CD4-positive, alpha-beta T cell treated with Interleukin-6 at 100 ng/mL for 8 hours (primary cell): ENCODE results near the gene NBL1.
"Not testable (repeated sequence)": the region's sequence is repeated elsewhere in the genome, so short reads cannot be mapped to it uniquely, and the experiment has no call there.

Experiments
- DNase-seq: peaks from one replicate; pipeline ENCODE4 v3.0.0-alpha.2; 2020; ENCODE audit warnings: mixed read lengths, low spot score

NBL1 gene

DNA sequence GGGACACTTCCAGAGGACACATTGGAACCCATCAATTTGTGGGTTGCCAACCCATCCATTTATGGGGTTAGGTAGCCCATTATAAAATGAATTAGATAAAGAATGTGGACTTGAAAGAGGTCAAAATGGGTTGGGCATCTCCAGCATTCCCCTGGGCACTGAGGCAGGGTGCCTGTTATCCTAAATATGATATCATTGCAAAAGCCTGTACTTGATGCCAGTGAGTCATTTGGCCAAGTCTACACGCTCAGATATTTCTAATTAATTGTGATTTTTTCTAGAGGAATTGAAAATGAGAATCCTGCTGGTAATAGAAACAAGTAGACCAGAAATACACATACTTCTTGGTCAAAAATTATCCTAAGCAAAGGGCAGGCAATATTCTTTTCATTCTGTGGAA lies 21.9 kb upstream of the NBL1 start:
- DNase-seq = no peak

GRCh38 chr1:19623523-19623922 lies 20.6 kb upstream of the NBL1 start:
- DNase-seq = no peak

DNA sequence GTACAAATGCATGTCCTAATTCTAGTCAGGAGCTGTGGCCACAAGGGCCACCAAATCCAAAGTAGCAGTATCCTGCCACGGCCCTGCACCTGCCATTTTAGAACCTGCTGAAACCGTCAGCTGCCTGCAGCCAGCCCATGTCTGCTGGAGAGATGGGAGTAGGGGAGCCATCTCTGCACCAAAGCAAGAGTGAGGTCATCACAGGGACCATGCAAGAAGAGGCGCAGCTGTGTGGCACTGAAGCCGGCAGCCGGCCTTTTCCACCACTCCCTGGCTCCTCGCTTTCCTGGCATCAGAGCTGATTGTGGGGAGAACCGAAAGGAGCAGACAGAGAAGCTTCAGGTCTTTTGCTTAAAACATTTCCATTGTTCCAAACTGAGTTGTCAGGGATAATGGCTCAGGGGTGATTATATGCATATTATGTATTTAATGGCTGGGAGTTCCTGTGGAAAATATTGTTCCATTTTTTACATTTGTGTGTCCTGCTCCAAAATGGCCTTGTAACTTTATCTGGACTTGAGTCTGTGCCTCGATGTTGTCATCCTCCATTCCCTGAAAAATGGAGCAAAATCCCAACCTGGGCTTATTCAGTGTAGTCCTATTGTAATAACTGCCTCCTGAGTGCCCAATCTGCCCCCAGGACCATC lies 18.7 kb upstream of the NBL1 start:
- DNase-seq = no peak

DNA sequence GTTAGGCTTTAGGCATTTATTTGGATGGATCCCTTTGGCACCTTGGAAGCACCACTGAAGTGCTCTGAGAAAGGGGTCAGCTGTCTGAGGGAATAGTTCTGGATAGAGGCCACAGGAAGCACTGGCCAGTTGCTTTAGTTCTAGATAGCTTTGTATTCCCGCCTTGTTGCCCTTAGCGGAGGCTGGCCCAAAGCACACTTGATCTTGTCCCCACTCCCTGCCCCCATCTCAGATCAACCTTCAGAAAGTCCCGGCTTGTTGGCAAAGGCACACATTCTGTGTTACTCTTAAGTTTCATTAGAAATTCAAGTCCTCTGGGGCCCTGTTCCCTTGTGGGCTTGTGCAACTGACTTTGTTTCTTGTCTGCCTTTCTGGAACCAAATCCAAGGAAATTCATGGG lies 15.2 kb upstream of the NBL1 start:
- DNase-seq = no peak

- DNase-seq = no peak
Observed at GRCh38 chr1:19629357-19629756, 14.8 kb upstream of the NBL1 start.

DNA sequence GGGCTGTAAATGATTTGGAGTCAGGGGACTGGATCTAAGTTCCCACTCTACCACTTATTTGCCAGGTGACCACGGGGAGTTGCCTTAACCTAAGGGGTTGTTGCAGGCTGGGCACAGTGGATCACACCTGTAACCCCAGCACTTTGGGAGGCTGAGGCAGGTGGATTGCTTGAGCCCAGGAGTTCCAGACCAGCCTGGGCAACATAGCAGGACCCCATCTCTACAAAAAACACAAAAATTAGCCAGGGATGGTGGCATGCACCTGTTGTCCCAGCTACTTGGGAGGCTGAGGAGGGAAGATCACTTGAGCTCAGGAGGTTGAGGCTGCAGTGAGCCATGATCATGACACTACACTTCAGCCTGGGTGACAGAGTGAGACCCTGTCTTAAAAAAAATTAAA lies 13.9 kb upstream of the NBL1 start:
- DNase-seq = not testable (repeated sequence)

- no peak for DNase-seq
Observed at GRCh38 chr1:19630720-19631395, 13.3 kb upstream of the NBL1 start.

DNA sequence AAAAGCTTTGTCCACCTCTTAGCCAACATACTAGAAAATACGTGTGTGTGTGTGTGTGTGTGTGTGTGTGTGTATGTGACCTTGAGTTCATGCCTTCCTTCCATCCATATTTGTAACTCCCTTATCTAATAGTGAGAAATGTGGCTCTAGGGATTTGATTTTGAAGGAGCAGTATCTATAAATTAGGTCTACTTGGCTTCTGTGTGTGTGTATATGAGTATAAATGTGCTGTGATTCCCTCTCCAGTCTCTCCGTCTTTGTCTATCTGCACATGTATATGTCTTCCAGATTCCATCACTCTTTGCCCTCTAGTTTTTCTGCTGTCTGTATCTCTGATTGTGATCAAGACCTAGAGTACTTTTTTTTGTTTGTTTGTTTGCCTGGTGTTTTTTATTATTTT lies 11.9 kb upstream of the NBL1 start:
- DNase-seq = no peak

DNA sequence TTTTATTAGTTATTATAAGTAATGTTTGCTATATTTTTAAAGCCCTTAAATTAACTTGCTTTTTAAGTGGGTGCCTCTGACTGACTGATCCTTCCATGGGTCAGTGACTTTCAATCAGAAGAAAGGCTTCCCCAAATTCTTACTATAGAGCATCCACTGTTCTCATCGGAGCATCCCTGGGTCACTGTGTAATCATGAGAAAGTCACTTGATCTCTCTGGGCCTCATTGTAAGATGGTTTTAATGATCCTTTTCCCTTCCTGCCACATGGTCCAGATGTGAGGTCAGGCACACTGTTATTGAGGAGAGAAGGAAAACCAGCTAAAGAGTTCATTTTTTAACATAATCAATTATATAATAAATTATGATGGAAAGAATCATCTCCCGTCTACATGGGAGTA lies 11.0 kb upstream of the NBL1 start:
- no peak for DNase-seq

DNA sequence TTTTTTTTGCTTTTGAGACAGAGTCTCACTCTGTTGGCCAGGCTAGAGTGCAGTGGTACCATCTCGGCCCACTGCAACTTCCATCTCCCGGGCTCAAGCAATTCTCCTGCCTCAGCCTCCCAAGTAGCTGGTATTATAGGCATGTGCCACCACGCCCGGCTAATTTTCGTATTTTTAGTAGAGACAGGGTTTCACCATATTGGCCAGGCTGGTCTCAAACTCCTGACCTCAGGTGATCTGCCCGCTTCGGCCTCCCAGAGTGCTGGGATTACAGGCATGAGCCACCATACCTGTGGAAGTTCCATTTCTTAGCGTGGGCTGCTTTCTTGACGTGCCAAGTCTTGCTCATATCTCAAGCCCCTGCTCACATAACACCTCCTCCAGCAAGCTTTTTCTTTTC lies 9.0 kb upstream of the NBL1 start:
- not testable (repeated sequence) for DNase-seq

- DNase-seq = no peak
Observed at GRCh38 chr1:19635646-19636045, 8.5 kb upstream of the NBL1 start.

- DNase-seq = no peak
Observed at GRCh38 chr1:19636065-19636464, 8.0 kb upstream of the NBL1 start.

DNA sequence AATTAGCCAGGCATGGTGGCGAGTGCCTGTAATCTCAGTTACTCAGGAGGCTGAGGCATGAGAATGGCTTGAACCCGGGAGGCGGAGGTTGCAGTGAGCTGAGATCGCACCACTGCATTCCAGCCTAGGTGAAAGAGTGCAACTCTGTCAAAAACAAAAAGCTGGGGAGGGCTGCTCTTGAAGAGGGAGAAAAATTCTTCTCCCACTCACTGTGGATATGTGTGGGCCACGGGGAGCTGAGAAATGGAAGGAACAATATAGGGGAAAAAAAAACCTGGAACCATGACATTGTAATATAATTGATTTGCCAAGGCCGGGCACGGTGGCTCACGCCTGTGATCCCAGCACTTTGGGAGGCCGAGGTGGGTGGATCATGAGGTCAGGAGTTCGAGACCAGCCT lies 7.4 kb upstream of the NBL1 start:
- not testable (repeated sequence) for DNase-seq

DNA sequence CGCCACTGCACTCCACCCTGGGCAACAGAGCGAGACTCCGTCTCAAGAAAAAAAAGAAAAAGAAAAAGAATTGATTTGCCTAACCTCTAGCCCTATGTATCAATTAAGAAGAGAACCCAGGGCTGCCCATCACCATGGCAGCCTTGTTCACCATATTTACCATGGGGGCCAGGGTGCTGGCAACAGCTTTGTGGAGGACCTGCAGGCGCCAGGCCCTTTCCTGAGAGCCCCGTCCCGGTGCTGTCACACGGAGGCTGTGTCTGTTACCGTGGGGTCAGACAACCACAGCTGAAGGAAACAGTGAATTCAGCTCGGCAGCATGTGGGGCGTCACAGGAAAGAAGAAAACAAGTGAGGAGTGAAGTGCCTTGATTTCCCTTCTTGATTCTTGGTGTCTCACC lies 6.5 kb upstream of the NBL1 start:
- no peak for DNase-seq

DNA sequence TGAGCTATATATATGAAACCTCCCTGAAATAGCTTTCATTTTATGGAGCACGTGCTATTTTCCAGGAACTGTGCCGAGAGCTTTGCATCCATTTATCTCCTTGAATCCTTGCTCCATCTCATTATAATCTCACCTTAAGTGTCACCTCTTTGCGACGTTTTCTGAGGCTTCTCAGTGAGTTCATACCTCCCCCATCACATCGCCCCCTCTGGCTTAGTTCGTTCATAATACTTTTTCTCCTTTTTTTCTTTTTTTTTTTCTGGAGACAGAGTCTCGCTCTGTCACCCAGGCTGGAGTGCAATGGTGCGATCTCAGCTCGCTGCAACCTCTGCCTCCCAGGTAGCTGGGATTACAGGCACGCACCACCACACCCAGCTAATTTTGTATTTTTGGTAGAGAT lies 4.9 kb upstream of the NBL1 start:
- not testable (repeated sequence) for DNase-seq

- DNase-seq = no peak
Observed at GRCh38 chr1:19639999-19640362, 4.1 kb upstream of the NBL1 start.

DNA sequence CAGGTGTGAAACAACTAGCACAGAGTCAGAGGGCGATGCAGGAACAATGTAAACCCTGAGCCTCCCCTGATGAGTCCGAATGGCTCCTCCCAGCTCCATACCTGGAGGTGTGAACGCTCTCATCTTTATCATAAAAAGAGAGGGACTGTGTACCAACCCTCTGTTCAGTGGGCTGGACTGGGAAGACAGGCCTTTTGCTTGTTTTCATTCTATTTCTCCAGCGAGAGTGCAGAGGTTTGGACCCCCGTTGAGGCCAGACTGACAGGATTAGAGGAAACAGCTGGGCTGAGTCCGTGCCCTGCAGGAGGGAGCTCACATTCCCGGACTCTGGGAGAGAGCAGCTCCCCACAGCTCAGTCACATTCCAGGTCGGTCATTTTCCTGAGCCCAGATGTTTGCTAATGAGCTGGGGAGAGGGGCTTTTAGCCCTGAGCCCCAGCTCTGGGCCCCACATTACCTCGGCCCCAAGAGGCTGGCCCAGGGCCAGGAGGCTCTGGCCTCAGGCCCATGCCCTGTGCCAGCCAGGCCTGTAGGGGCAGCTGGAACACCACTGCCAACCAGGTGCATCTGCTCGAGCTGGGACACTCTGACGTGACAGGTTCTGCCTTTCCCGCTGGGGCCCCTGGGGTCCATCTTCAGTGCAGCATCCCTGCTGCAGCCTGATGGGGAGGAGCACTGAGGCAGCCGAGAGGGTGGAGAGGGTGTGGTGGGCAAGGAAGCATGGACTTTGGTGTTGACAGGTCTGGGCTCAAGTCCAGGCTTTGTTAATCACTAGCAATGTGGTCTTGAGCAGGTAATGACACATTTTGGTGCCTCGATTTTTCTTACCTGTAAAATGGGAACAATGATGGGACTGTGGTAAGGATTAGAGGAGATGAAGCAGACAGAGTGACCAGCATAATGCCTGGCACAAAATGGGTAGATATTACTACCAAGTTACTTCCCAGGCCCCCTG lies 3.5 kb upstream of the NBL1 start:
- DNase-seq = no peak

GRCh38 chr1:19643121-19643520 lies 990 bp upstream of the NBL1 start:
- DNase-seq = no peak

DNA sequence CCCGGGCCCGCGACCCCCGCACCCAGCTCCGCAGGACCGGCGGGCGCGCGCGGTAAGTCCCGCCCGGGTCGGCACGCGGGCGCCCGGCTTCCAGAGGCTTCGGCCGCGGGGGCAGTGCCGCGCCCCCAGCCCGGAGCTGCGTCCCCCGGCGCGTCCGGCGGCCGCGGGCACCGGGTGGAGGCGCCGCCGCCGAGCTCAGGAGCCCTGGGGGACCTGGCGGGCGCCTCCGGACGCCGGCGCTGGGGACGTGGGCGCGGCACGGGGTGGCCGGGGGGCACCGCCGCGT lies 227 bp downstream of the NBL1 start:
- DNase-seq = no peak

DNA sequence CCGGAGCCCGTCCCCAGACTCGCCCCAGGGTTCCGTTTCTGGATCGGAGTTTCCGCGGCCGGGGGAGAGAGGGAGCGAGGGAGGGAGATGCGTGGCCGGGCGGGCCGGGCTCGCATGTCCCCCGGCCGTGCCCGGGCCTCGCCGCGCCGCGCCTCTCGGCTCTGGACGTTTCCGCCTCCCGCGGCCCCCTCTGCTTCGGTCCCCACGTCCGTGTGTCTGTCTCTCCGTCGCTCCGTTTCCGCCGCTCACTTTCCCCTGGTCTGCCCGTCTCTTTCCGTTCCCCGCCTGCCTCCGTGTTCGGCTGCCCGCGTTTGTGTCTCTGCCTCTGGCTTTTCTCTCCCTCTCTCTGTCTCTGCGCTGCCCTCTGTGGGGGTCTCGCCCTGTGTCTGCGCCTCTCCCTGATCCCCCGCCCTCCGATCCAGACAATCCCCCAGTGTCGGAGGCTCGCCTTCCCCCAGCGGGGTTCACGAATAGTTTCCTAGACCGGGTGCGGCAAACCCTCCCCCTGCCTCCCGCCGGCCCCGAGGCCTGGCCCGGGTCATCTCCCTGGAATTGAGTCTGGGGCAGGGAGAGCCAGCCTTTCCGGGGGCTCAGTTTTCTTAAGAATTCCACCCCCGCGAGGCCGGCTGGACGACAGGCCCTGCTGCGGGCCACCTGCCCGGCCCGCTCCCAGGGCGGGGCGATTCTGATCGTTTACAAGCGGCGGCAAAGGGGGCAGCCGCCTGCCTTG lies 735 bp downstream of the NBL1 start:
- DNase-seq = peak; percentile 37

GRCh38 chr1:19645411-19646251 lies 1.5 kb downstream of the NBL1 start:
- no peak for DNase-seq
